ENCODE data around the gene DUSP5. TPM values are rescaled to one million over a fixed set of nuclear protein-coding genes. Genes with fewer than 3 reads are reported as not detected.

Gene DUSP5
- total and polyA plus RNA-seq, 4 donors: 2.0 to 8.9 (median 8.0) TPM

GRCh38 chr10:110509560-110509959 is 11.9 kb downstream of the DUSP5 start:
- Histone ChIP-seq H3K27me3 (ENCODE audit: control insufficient read depth in 4 of 4, insufficient read depth in 4 of 4, low read length in 3 of 4) (no peaks in the 10 kb centered on the region), H3K36me3 (ENCODE audit: control insufficient read depth in 4 of 4, insufficient read depth in 3 of 4, low read depth in 1 of 4, low read length in 3 of 4) (peaks cover 0 to 7% (median under 1%) of the 10 kb centered on the region in 4 donors), H3K4me1 (ENCODE audit: control insufficient read depth in 4 of 4, insufficient read depth in 4 of 4, low read length in 3 of 4) (peaks cover 0 to 7% (median under 1%) of the 10 kb centered on the region in 4 donors), H3K4me3 (ENCODE audit: low read depth in 1 of 3, low read length in 3 of 3) (no peak overlapping the region), H3K9me3 (ENCODE audit: control insufficient read depth in 4 of 4, low read length in 3 of 4) (no peaks in the 10 kb centered on the region), H3K27ac (ENCODE audit: low read depth in 1 of 2, low read length in 2 of 2) (no peak overlapping the region), H3K9ac (ENCODE audit: low read depth in 1 of 2, low read length in 2 of 2) (no peak overlapping the region)
- TF ChIP-seq TAF1 (conservative IDR thresholded peaks at IDR 0.05) (no peak), CTCF (IDR thresholded peaks at IDR 0.05; ENCODE audit: low read depth, low read length, missing input control) (no peak), GABPA (IDR thresholded peaks at IDR 0.05 in 1 of 2, conservative IDR thresholded peaks at IDR 0.05 in 1 of 2) (no peak)
- TF ChIP-seq, protein P1, sequence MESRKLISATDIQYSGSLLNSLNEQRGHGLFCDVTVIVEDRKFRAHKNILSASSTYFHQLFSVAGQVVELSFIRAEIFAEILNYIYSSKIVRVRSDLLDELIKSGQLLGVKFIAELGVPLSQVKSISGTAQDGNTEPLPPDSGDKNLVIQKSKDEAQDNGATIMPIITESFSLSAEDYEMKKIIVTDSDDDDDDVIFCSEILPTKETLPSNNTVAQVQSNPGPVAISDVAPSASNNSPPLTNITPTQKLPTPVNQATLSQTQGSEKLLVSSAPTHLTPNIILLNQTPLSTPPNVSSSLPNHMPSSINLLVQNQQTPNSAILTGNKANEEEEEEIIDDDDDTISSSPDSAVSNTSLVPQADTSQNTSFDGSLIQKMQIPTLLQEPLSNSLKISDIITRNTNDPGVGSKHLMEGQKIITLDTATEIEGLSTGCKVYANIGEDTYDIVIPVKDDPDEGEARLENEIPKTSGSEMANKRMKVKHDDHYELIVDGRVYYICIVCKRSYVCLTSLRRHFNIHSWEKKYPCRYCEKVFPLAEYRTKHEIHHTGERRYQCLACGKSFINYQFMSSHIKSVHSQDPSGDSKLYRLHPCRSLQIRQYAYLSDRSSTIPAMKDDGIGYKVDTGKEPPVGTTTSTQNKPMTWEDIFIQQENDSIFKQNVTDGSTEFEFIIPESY (IDR thresholded peaks at IDR 0.05): no peak
- no peak for DNase-seq (ENCODE audit: low spot score)
- WGBS: 95% methylated on average over 2 of the region's 2 CpGs

DNA sequence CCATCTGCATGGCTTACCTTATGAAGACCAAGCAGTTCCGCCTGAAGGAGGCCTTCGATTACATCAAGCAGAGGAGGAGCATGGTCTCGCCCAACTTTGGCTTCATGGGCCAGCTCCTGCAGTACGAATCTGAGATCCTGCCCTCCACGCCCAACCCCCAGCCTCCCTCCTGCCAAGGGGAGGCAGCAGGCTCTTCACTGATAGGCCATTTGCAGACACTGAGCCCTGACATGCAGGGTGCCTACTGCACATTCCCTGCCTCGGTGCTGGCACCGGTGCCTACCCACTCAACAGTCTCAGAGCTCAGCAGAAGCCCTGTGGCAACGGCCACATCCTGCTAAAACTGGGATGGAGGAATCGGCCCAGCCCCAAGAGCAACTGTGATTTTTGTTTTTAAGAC is 12.4 kb downstream of the DUSP5 start:
- Histone ChIP-seq H3K9ac (ENCODE audit: low read depth in 1 of 2, low read length in 2 of 2) (no peak overlapping the region), H3K27me3 (ENCODE audit: control insufficient read depth in 4 of 4, insufficient read depth in 4 of 4, low read length in 3 of 4) (no peaks in the 10 kb centered on the region), H3K4me1 (ENCODE audit: control insufficient read depth in 4 of 4, insufficient read depth in 4 of 4, low read length in 3 of 4) (peaks cover 0 to 2% (median 0%) of the 10 kb centered on the region in 4 donors), H3K4me3 (ENCODE audit: low read depth in 1 of 3, low read length in 3 of 3) (no peak overlapping the region), H3K36me3 (ENCODE audit: control insufficient read depth in 4 of 4, insufficient read depth in 3 of 4, low read depth in 1 of 4, low read length in 3 of 4) (peaks cover 0 to 7% (median under 1%) of the 10 kb centered on the region in 4 donors), H3K9me3 (ENCODE audit: control insufficient read depth in 4 of 4, low read length in 3 of 4) (no peaks in the 10 kb centered on the region), H3K27ac (ENCODE audit: low read depth in 1 of 2, low read length in 2 of 2) (no peak overlapping the region)
- DNase-seq (ENCODE audit: low spot score): no peak
- no peak for TF ChIP-seq YY1 (IDR thresholded peaks at IDR 0.05)
- no peak for TF ChIP-seq HNF4G (IDR thresholded peaks at IDR 0.05)
- TF ChIP-seq, protein P2, sequence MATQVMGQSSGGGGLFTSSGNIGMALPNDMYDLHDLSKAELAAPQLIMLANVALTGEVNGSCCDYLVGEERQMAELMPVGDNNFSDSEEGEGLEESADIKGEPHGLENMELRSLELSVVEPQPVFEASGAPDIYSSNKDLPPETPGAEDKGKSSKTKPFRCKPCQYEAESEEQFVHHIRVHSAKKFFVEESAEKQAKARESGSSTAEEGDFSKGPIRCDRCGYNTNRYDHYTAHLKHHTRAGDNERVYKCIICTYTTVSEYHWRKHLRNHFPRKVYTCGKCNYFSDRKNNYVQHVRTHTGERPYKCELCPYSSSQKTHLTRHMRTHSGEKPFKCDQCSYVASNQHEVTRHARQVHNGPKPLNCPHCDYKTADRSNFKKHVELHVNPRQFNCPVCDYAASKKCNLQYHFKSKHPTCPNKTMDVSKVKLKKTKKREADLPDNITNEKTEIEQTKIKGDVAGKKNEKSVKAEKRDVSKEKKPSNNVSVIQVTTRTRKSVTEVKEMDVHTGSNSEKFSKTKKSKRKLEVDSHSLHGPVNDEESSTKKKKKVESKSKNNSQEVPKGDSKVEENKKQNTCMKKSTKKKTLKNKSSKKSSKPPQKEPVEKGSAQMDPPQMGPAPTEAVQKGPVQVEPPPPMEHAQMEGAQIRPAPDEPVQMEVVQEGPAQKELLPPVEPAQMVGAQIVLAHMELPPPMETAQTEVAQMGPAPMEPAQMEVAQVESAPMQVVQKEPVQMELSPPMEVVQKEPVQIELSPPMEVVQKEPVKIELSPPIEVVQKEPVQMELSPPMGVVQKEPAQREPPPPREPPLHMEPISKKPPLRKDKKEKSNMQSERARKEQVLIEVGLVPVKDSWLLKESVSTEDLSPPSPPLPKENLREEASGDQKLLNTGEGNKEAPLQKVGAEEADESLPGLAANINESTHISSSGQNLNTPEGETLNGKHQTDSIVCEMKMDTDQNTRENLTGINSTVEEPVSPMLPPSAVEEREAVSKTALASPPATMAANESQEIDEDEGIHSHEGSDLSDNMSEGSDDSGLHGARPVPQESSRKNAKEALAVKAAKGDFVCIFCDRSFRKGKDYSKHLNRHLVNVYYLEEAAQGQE (IDR thresholded peaks at IDR 0.05): no peak
- TF ChIP-seq GABPA (IDR thresholded peaks at IDR 0.05 in 1 of 2, conservative IDR thresholded peaks at IDR 0.05 in 1 of 2): no peak
- TF ChIP-seq, protein P1 (IDR thresholded peaks at IDR 0.05): no peak
- no peak for TF ChIP-seq MAX (IDR thresholded peaks at IDR 0.05)
- TF ChIP-seq JUND (IDR thresholded peaks at IDR 0.05): no peak
- TF ChIP-seq TAF1 (conservative IDR thresholded peaks at IDR 0.05): no peak
- TF ChIP-seq CTCF (IDR thresholded peaks at IDR 0.05; ENCODE audit: low read depth, low read length, missing input control): no peak
- no peak for TF ChIP-seq FOXA2 (IDR thresholded peaks at IDR 0.05)
- no peak for TF ChIP-seq EGR1 (IDR thresholded peaks at IDR 0.05; ENCODE audit: low read depth in 2 of 2)
- TF ChIP-seq NR2F2 (IDR thresholded peaks at IDR 0.05): no peak
- no peak for TF ChIP-seq SP1 (IDR thresholded peaks at IDR 0.05)
- TF ChIP-seq, protein P3, sequence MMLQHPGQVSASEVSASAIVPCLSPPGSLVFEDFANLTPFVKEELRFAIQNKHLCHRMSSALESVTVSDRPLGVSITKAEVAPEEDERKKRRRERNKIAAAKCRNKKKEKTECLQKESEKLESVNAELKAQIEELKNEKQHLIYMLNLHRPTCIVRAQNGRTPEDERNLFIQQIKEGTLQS (IDR thresholded peaks at IDR 0.05): no peak
- 89% methylated on average over 9 of the region's 9 CpGs for WGBS

Data from liver (tissue), 9 donors.